SH-SY5Y (cell line): ENCODE results near the gene COL20A1.

Experiments used
- GATA2 ChIP-seq: IDR thresholded peaks from 2 replicates; pipeline ENCODE4 v1.6.1; 2011; ENCODE audit warnings: mild to moderate bottlenecking, low read depth, low read length
- GATA3 ChIP-seq: IDR thresholded peaks from 2 replicates; pipeline ENCODE4 v1.6.1; 2011; ENCODE audit warnings: low read depth, mild to moderate bottlenecking, low read length, moderate library complexity

DNA sequence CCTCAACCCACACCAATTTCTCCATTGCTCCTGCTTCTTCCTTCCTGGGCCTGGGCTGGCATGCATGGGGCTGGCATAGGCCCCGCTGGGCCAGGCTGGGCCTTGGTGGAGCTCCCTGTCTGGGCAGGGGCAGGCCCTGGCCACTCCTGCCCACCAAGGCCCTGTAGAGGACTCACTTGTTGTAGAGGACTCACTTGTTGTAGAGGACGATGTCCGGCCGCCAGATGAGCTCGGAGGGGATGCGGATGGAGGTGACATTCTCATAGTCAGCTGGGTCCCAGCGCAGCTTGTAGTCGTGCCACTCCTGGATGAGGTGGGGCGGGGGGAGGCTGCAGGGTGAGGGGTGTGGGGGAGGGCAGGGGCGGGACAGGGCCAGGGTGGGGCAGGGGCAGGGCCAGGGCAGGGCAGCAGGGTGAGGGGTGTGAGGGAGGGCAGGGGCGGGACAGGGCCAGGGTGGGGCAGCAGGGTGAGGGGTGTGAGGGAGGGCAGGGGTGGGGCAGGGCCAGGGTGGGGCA, 62.9 kb downstream of the COL20A1 start:
- no peak for TF ChIP-seq GATA3
- TF ChIP-seq GATA2, result no peak
